K562 (cell line): ENCODE measurements around the gene CRLF2. TPM values are rescaled to one million over a fixed set of nuclear protein-coding genes. Genes with fewer than 3 reads are reported as not detected.

ENCODE experiments used
- FOXP1 ChIP-seq: sonication (generic); formaldehyde crosslinking; IDR thresholded peaks from 2 replicates; pipeline ENCODE4 v1.8.0; 2022; ENCODE audit warnings: mild to moderate bottlenecking, missing genetic modification reagents
- HNRNPUL1 ChIP-seq: fragments of 200-400 bp; formaldehyde crosslinking; IDR thresholded peaks from 2 replicates; pipeline ENCODE4 v1.6.1; 2017; ENCODE audit warnings: low read length
- POLR3G ChIP-seq: IDR thresholded peaks from 2 replicates; pipeline ENCODE4 v1.6.1; 2011; ENCODE audit not compliant: insufficient read length, insufficient replicate concordance; ENCODE audit errors: extremely low read depth
- TSHZ1 ChIP-seq: fragments of 250-450 bp; sonication (Bioruptor Pico); IDR thresholded peaks from 2 replicates; pipeline ENCODE4 v1.4.0; 2020; ENCODE audit warnings: mild to moderate bottlenecking, moderate library complexity
- ZMIZ1 ChIP-seq, 2 experiments: fragments of 150-350 bp in 1 of 2; IDR thresholded peaks; 2 replicates each; pipeline ENCODE4 v1.6.1; 2012 to 2016; ENCODE audit warnings: low read depth in 2 of 2, low read length in 2 of 2, mild to moderate bottlenecking in 1 of 2, moderate library complexity in 1 of 2
- ZNF318 ChIP-seq, 2 experiments: fragments of 450-650 bp; IDR thresholded peaks; 2 replicates each; pipeline ENCODE4 v1.6.1; 2016; ENCODE audit warnings: mild to moderate bottlenecking in 2 of 2, borderline replicate concordance in 1 of 2, low read depth in 1 of 2, moderate library complexity in 1 of 2
- polyA plus RNA-seq, 8 experiments: library from polyadenylated mRNA; depleted of rRNA in 4 of 8; stranded (reverse) in 5 of 8; unstranded in 3 of 8; fragments of >200 nt; fragmentation: Nextera tagmentation in 2 of 8; fragmentation: Illumina TruSeq in 1 of 8; extraction: Ambion mirVana in 2 of 8; extraction: Trizol in 1 of 8; gene quantifications; 2 replicates each; pipeline versions ENCODE4 v1.2.1 to v1.2.3, GENCODE V29; 2011 to 2014; ENCODE audit warnings: inconsistent platforms in 1 of 8, missing spikeins in 1 of 8
- total RNA-seq, 7 experiments: library from RNA; depleted of rRNA in 6 of 7; stranded (reverse); fragments of >200 nt in 6 of 7; fragmentation: Illumina TruSeq in 2 of 7; extraction: Trizol in 2 of 7; gene quantifications; 2 replicates each; pipeline versions ENCODE4 v1.2.1 to v1.2.3, GENCODE V29; 2011 to 2021; ENCODE audit warnings: low replicate concordance in 1 of 7

The CRLF2 gene
- total and polyA plus RNA-seq, 9 of the 15 experiments (the other 6 are each of a cell fraction or from before 2014, with no cell fraction given) = not detected

- TF ChIP-seq ZNF318 (IDR thresholded peaks at IDR 0.05; ENCODE audit: borderline replicate concordance in 1 of 2, low read depth in 1 of 2) (no peak), FOXP1 (CRISPR knock-in tag) (no peak), POLR3G (no peak), TSHZ1 (CRISPR knock-in tag) (no peak), HNRNPUL1 (no peak), ZMIZ1 (IDR thresholded peaks at IDR 0.05; ENCODE audit: low read depth in 2 of 2, low read length in 2 of 2) (no peak)
Observed at GRCh38 chrX:1252861-1253260, 40.4 kb upstream of the CRLF2 start (continued).
